HepG2 (cell line): ENCODE measurements around the gene CDC25C. TPM values are rescaled to one million over a fixed set of nuclear protein-coding genes. Genes with fewer than 3 reads are reported as not detected.

Experiments used
- ATF2 ChIP-seq: sonication (generic); formaldehyde crosslinking; IDR thresholded peaks from 2 replicates; pipeline ENCODE4 v1.4.0; 2020; ENCODE audit warnings: missing genetic modification reagents
- DDIT3 ChIP-seq: sonication (generic); formaldehyde crosslinking; IDR thresholded peaks from 2 replicates; pipeline ENCODE4 v1.4.0; 2020; ENCODE audit warnings: mild to moderate bottlenecking, missing genetic modification reagents
- HIVEP1 ChIP-seq: sonication (generic); formaldehyde crosslinking; IDR thresholded peaks from 2 replicates; pipeline ENCODE4 v1.4.0; 2020; ENCODE audit warnings: mild to moderate bottlenecking, missing genetic modification reagents
- HNF4A ChIP-seq: sonication (generic); formaldehyde crosslinking; IDR thresholded peaks from 2 replicates; pipeline ENCODE4 v1.4.0; 2020; ENCODE audit warnings: missing genetic modification reagents
- HOXA9 ChIP-seq: sonication (generic); formaldehyde crosslinking; IDR thresholded peaks from 2 replicates; pipeline ENCODE4 v1.8.1; 2022; ENCODE audit warnings: missing genetic modification reagents, mild to moderate bottlenecking, moderate library complexity, borderline replicate concordance
- NONO ChIP-seq, 2 experiments: fragments of 450-650 bp in 1 of 2; sonication (generic) in 1 of 2; formaldehyde crosslinking in 1 of 2; IDR thresholded peaks in 1 of 2; conservative IDR thresholded peaks in 1 of 2; 2 replicates each; pipeline versions ENCODE4 v1.6.1 to v1.8.0; 2017 to 2022; ENCODE audit warnings: mild to moderate bottlenecking in 1 of 2, missing genetic modification reagents in 1 of 2, moderate library complexity in 1 of 2
- SALL2 ChIP-seq: sonication (generic); formaldehyde crosslinking; IDR thresholded peaks from 2 replicates; pipeline ENCODE4 v1.8.1; 2023; ENCODE audit warnings: mild to moderate bottlenecking, missing genetic modification reagents, inconsistent platforms
- SKIL ChIP-seq: sonication (generic); formaldehyde crosslinking; IDR thresholded peaks from 2 replicates; pipeline ENCODE4 v1.8.0; 2022; ENCODE audit warnings: missing genetic modification reagents, mild to moderate bottlenecking, moderate library complexity, borderline replicate concordance
- SNAPC5 ChIP-seq: sonication (generic); formaldehyde crosslinking; IDR thresholded peaks from 2 replicates; pipeline ENCODE4 v1.8.1; 2023; ENCODE audit warnings: mild to moderate bottlenecking, missing genetic modification reagents, borderline replicate concordance
- SSRP1 ChIP-seq: IDR thresholded peaks from 2 replicates; pipeline ENCODE4 v1.6.1; 2016; ENCODE audit warnings: control low read depth
- TCF12 ChIP-seq, 2 experiments: fragments of 450-650 bp in 1 of 2; sonication (generic) in 1 of 2; formaldehyde crosslinking in 1 of 2; IDR thresholded peaks; 2 replicates each; pipeline versions ENCODE4 v1.6.1 to v1.8.0; 2017 to 2022; ENCODE audit warnings: antibody characterized with exemption in 1 of 2, mild to moderate bottlenecking in 1 of 2, missing genetic modification reagents in 1 of 2, moderate library complexity in 1 of 2
- TRIM22 ChIP-seq: fragments of 450-650 bp; IDR thresholded peaks from 2 replicates; pipeline ENCODE4 v1.6.1; 2017
- U2AF2 ChIP-seq: fragments of 200-400 bp; formaldehyde crosslinking; IDR thresholded peaks from 2 replicates; pipeline ENCODE4 v1.6.1; 2017; ENCODE audit warnings: low read depth, mild to moderate bottlenecking, low read length
- ZBTB10 ChIP-seq: sonication (generic); formaldehyde crosslinking; IDR thresholded peaks from 2 replicates; pipeline ENCODE4 v1.4.0; 2020; ENCODE audit warnings: missing genetic modification reagents, borderline replicate concordance
- ZNF512 ChIP-seq: sonication (generic); formaldehyde crosslinking; IDR thresholded peaks from 2 replicates; pipeline ENCODE4 v1.4.0; 2020; ENCODE audit warnings: mild to moderate bottlenecking, missing genetic modification reagents
- ZNF703 ChIP-seq: sonication (generic); formaldehyde crosslinking; IDR thresholded peaks from 2 replicates; pipeline ENCODE4 v1.5.1; 2020; ENCODE audit warnings: missing genetic modification reagents, mild to moderate bottlenecking, moderate library complexity, borderline replicate concordance
- polyA plus RNA-seq, 8 experiments: library from polyadenylated mRNA; depleted of rRNA in 3 of 8; stranded (reverse) in 7 of 8; unstranded in 1 of 8; fragments of >200 nt; fragmentation: Illumina TruSeq in 4 of 8; extraction: Trizol in 4 of 8; gene quantifications; 2 replicates each; pipeline versions ENCODE4 v1.2.1 to v1.2.3, GENCODE V29; 2011 to 2016; ENCODE audit warnings: low read depth in 4 of 8, missing spikeins in 1 of 8, mixed read lengths in 1 of 8; ENCODE audit not compliant: insufficient read depth in 1 of 8
- total RNA-seq, 5 experiments: library from RNA; depleted of rRNA; stranded (reverse); fragments of >200 nt; fragmentation: Illumina TruSeq; extraction: Trizol; gene quantifications; 2 replicates each; pipeline ENCODE4 v1.2.3, GENCODE V29; 2016; ENCODE audit warnings: low read depth in 1 of 5

Gene CDC25C
- total and polyA plus RNA-seq, 2 of the 13 experiments (the other 11 are each of a cell fraction or from before 2014, with no cell fraction given): 17.7 to 27.6 TPM

- TF ChIP-seq ZNF512 (CRISPR knock-in tag) (no peak), TRIM22 (no peak), HOXA9 (CRISPR knock-in tag) (0 out of 2 replicates have a peak, but pooled peaks have one; percentile 75), HIVEP1 (CRISPR knock-in tag) (peak; percentile 43; the same call in 1 of the 2 replicates), NONO (IDR thresholded peaks at IDR 0.05) (no peak), NONO (CRISPR knock-in tag; conservative IDR thresholded peaks at IDR 0.05) (peak; percentile 48; the same call in 1 of the 2 replicates), SKIL (CRISPR knock-in tag) (no peak), DDIT3 (CRISPR knock-in tag) (no peak), HNF4A (CRISPR knock-in tag) (0 out of 2 replicates have a peak, but pooled peaks have one; percentile 24), ATF2 (CRISPR knock-in tag) (0 out of 2 replicates have a peak, but pooled peaks have one; percentile 13), SNAPC5 (CRISPR knock-in tag) (0 out of 2 replicates have a peak, but pooled peaks have one; percentile 14), SSRP1 (no peak), TCF12 (IDR thresholded peaks at IDR 0.05) (no peak), TCF12 (CRISPR knock-in tag; IDR thresholded peaks at IDR 0.05) (no peak), ZNF703 (CRISPR knock-in tag) (no peak), SALL2 (peak; percentile 77), U2AF2 (no peak), ZBTB10 (CRISPR knock-in tag) (no peak)
Observed at GRCh38 chr5:138331449-138332368, at the start of gene CDC25C (continued).
